ENCODE results near the gene RAB7A. TPM values are rescaled to one million over a fixed set of nuclear protein-coding genes. Genes with fewer than 3 reads are reported as not detected.

The RAB7A gene
- total and polyA plus RNA-seq, 12 donors = 76.7 to 446 (median 133) TPM

DNA sequence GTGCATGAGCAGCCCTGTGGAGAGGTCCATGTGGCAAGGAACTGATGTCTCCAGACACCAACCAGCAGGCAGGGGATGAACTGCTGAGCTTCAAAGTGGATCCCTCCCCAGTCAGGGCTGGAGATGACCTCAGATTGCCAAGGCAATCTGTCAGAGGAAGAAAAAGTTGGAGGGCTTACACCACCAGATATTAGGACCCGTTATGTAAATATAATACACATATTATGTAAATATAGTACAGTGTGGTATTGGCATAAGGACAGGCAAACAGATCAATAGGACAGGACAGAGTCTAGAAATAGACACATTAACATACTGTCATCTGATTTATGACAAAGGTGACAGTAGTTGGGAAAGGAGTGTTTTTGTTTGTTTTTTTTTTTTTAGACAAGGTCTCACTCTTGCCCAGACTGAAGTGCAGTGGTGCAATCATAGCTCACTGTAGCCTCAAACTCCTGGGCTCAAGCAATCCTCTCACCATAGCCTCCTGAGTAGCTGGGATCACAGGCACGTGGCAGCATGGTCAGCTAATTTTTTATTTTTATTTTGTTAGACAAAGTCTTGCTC is 18.0 kb upstream of the RAB7A start:
- intact Hi-C loops (cut with DNase I) = no loop called here
- Histone ChIP-seq H3K4me3 (no peak overlapping the region), H3K36me3 (replicated peaks in 1 of 2) (no peaks in the 10 kb centered on the region), H3K4me1 (replicated peaks in 1 of 2) (no peaks in the 10 kb centered on the region), H3K27ac (no peak overlapping the region), H3K9me3 (replicated peaks in 1 of 3) (no peaks in the 10 kb centered on the region), H3K27me3 (no peaks in the 10 kb centered on the region)
- 71 to 87% (median 75%) methylated on average over 2 of the region's 2 CpGs for WGBS, 4 donors
- DNase-seq = no peak
- TF ChIP-seq, protein P1, sequence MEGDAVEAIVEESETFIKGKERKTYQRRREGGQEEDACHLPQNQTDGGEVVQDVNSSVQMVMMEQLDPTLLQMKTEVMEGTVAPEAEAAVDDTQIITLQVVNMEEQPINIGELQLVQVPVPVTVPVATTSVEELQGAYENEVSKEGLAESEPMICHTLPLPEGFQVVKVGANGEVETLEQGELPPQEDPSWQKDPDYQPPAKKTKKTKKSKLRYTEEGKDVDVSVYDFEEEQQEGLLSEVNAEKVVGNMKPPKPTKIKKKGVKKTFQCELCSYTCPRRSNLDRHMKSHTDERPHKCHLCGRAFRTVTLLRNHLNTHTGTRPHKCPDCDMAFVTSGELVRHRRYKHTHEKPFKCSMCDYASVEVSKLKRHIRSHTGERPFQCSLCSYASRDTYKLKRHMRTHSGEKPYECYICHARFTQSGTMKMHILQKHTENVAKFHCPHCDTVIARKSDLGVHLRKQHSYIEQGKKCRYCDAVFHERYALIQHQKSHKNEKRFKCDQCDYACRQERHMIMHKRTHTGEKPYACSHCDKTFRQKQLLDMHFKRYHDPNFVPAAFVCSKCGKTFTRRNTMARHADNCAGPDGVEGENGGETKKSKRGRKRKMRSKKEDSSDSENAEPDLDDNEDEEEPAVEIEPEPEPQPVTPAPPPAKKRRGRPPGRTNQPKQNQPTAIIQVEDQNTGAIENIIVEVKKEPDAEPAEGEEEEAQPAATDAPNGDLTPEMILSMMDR (IDR thresholded peaks at IDR 0.05) = no peak
- no peak for TF ChIP-seq POLR2A (IDR thresholded peaks at IDR 0.05)

GRCh38 chr3:128709038-128709437 is 16.9 kb upstream of the RAB7A start:
- Histone ChIP-seq H3K36me3 (replicated peaks in 1 of 2) (no peaks in the 10 kb centered on the region), H3K9me3 (replicated peaks in 1 of 3) (no peaks in the 10 kb centered on the region), H3K27me3 (no peaks in the 10 kb centered on the region), H3K27ac (no peak overlapping the region), H3K4me1 (replicated peaks in 1 of 2) (no peaks in the 10 kb centered on the region), H3K4me3 (no peak overlapping the region)
- intact Hi-C loops (cut with DNase I) = no loop called here
- 71 to 100% (median 91%) methylated on average over 1 to 4 of the region's 4 CpGs for WGBS, 4 donors
- TF ChIP-seq, protein P1 (IDR thresholded peaks at IDR 0.05) = no peak
- TF ChIP-seq POLR2A (IDR thresholded peaks at IDR 0.05) = no peak
- DNase-seq = no peak

GRCh38 chr3:128709506-128710210 is 16.3 kb upstream of the RAB7A start:
- H3K4me1 ChIP-seq (replicated peaks in 1 of 2) = no peaks in the 10 kb centered on the region
- no peak overlapping the region for H3K4me3 ChIP-seq
- H3K9me3 ChIP-seq (replicated peaks in 1 of 3) = no peaks in the 10 kb centered on the region
- H3K27ac ChIP-seq = no peak overlapping the region
- 61 to 71% (median 64%) methylated on average over 6 to 10 of the region's 10 CpGs for WGBS, 4 donors
- TF ChIP-seq, protein P1 (IDR thresholded peaks at IDR 0.05) = no peak
- TF ChIP-seq POLR2A (IDR thresholded peaks at IDR 0.05) = no peak
- no peaks in the 10 kb centered on the region for H3K36me3 ChIP-seq (replicated peaks in 1 of 2)
- DNase-seq = no peak
- no peaks in the 10 kb centered on the region for H3K27me3 ChIP-seq
- intact Hi-C loops (cut with DNase I) = no loop called here

- DNase-seq = no peak
- Histone ChIP-seq H3K27me3 (no peaks in the 10 kb centered on the region), H3K9me3 (replicated peaks in 1 of 3) (no peaks in the 10 kb centered on the region), H3K36me3 (replicated peaks in 1 of 2) (no peaks in the 10 kb centered on the region), H3K4me3 (no peak overlapping the region), H3K4me1 (replicated peaks in 1 of 2) (no peaks in the 10 kb centered on the region), H3K27ac (no peak overlapping the region)
- TF ChIP-seq POLR2A (IDR thresholded peaks at IDR 0.05) = no peak
- TF ChIP-seq, protein P1 (IDR thresholded peaks at IDR 0.05) = no peak
- intact Hi-C loops (cut with DNase I) = no loop called here
- WGBS, 4 donors = 94 to 95% (median 95%) methylated on average over 7 of the region's 7 CpGs
Observed at GRCh38 chr3:128710816-128711433, 15.1 kb upstream of the RAB7A start.
